Nephron (organoid): ENCODE measurements around the gene LRRC75A.
A peak's percentile ranks its signal among the peaks of the same experiment; 100 is the strongest.
"Not testable (repeated sequence)": the region's sequence is repeated elsewhere in the genome, so short reads cannot be mapped to it uniquely, and the experiment has no call there.

Experiments
- H3K27ac Mint-ChIP-seq, 3 experiments: 2 replicates each; pipeline ENCODE4 v1.8.0; 2020; ENCODE audit warnings: mixed read lengths in 3 of 3, mild to moderate bottlenecking in 2 of 3, moderate library complexity in 1 of 3
- H3K27me3 Mint-ChIP-seq: 2 replicates; pipeline ENCODE4 v1.8.0; 2021; ENCODE audit warnings: low read depth, mild to moderate bottlenecking, moderate library complexity, mixed read lengths
- H3K36me3 Mint-ChIP-seq: 2 replicates; pipeline ENCODE4 v1.8.0; 2020; ENCODE audit warnings: low read depth, mixed read lengths
- H3K4me1 Mint-ChIP-seq: 2 replicates; pipeline ENCODE4 v1.8.0; 2020; ENCODE audit warnings: mixed read lengths
- H3K4me3 Mint-ChIP-seq, 3 experiments: 2 replicates each; pipeline ENCODE4 v1.8.0; 2020; ENCODE audit warnings: mild to moderate bottlenecking in 3 of 3, mixed read lengths in 3 of 3, moderate library complexity in 2 of 3
- H3K9me3 Mint-ChIP-seq: 2 replicates; pipeline ENCODE4 v1.8.0; 2020; ENCODE audit warnings: mixed read lengths
- TF ChIP-seq, protein P1 (sequence below), 3 experiments: fragments of 200-600 bp; sonication (generic); IDR thresholded peaks; one replicate each; pipeline ENCODE4 v1.5.0; 2021; ENCODE audit warnings: antibody characterized with exemption in 3 of 3; ENCODE audit not compliant: unreplicated experiment in 3 of 3

Gene LRRC75A

DNA sequence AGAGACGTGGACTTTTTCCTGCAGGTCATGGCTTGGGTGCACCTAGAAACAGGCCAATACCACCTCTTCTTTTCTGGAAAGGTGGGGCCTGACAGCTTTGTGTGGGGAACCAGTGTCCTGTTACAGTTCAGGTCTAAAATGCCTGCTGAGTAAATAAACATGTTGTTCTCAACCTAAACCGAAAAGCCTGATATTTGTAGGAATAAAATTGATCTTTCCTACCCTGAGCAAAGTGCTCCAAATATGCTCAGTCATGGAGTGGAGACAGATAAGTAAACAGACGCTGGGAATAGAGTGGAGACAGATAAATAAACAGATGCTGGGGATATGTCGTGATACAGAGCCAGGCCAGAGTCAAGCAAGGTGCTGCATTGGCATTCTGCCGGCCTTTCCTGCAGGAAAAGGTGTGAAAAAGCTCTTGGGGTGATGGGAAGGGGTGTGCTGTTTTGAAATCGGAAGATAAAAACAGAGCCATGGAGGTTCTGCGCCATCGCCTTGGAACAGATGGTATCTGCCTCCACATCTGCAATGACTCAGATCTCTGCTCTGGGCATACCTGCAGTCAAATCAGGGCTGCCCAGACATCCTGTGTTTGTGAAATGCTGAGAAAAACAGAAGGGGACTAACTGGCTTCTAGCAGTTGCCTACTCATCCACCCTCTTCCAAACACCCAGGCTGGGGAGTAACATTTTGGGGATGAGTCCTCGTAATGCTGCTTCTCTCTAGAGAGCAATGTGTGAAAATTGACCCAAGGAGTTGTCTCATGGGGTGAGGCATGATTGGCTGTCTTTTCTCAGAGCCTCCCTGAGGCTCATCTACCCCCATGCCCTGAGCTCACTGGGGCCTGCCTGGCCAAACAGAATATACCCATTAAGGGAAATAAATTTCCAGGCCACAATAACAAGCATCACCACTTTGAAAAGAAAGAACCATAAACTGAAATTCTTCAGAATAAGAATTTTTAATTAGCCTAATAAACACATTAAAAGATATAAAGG lies 93.4 kb downstream of the LRRC75A start:
- H3K4me3 Mint-ChIP-seq = no peak overlapping the region
- no peaks in the 10 kb centered on the region for H3K9me3 Mint-ChIP-seq
- peak overlapping the region; percentile 3 to 38 (median 6) for H3K27ac Mint-ChIP-seq
- no peaks in the 10 kb centered on the region for H3K27me3 Mint-ChIP-seq
- H3K36me3 Mint-ChIP-seq = no peaks in the 10 kb centered on the region
- H3K4me1 Mint-ChIP-seq = peaks cover 6% of the 10 kb centered on the region
- TF ChIP-seq, protein P1, sequence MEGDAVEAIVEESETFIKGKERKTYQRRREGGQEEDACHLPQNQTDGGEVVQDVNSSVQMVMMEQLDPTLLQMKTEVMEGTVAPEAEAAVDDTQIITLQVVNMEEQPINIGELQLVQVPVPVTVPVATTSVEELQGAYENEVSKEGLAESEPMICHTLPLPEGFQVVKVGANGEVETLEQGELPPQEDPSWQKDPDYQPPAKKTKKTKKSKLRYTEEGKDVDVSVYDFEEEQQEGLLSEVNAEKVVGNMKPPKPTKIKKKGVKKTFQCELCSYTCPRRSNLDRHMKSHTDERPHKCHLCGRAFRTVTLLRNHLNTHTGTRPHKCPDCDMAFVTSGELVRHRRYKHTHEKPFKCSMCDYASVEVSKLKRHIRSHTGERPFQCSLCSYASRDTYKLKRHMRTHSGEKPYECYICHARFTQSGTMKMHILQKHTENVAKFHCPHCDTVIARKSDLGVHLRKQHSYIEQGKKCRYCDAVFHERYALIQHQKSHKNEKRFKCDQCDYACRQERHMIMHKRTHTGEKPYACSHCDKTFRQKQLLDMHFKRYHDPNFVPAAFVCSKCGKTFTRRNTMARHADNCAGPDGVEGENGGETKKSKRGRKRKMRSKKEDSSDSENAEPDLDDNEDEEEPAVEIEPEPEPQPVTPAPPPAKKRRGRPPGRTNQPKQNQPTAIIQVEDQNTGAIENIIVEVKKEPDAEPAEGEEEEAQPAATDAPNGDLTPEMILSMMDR (IDR thresholded peaks at IDR 0.05; ENCODE audit: unreplicated experiment in 3 of 3) = no peak

DNA sequence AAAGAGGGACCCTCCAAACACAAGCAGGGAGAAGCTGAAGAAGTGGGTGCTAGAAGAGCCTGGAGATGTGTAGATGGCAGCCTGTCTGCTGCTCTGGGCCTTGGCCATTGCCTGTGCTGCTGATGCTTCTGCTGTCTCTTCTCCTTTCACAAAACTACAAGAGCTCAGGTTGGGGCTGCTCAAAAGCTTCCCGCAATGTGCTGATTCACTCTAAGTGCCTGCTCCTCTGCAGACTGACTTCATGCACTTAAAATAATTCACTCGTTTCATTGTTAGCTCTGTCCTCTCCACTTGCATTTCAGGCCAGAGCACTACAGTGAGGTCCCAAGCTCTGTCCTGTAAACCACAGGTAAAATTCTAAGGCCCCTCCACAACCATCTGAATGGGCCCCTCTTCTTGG lies 95.3 kb downstream of the LRRC75A start:
- not testable (repeated sequence) for H3K36me3 Mint-ChIP-seq, H3K27me3 Mint-ChIP-seq, H3K4me1 Mint-ChIP-seq, H3K4me3 Mint-ChIP-seq, H3K9me3 Mint-ChIP-seq
- peak overlapping the region in 2 of 3 experiments; percentile 28 to 55 for H3K27ac Mint-ChIP-seq

DNA sequence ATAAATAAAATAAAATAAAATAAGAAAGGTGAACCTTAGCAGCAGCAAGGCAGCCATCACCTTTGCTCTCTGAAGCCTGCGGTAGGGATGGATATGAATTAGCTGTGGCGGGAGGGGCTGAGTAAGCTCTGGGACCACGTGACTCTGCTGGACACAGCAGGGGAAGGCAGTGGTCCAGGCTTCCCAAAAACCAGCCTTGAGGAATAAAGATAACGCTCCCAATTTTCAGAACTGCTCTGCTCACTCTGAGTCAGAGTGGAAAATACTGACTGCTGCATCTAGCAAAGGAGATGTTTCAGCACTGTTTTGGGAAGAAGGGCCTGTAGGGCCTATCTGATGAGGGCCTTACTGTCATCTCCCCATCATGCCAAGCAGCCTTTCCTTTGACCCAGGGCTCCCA lies 96.1 kb downstream of the LRRC75A start:
- H3K27ac Mint-ChIP-seq, H3K27me3 Mint-ChIP-seq, H3K9me3 Mint-ChIP-seq, H3K4me3 Mint-ChIP-seq, H3K4me1 Mint-ChIP-seq, H3K36me3 Mint-ChIP-seq: not testable (repeated sequence)

- H3K9me3 Mint-ChIP-seq, H3K36me3 Mint-ChIP-seq, H3K4me1 Mint-ChIP-seq, H3K27me3 Mint-ChIP-seq, H3K4me3 Mint-ChIP-seq, H3K27ac Mint-ChIP-seq: not testable (repeated sequence)
These were observed 99.5 kb downstream of the LRRC75A start for GRCh38 chr17:16392491-16392890.
